SK-N-MC (cell line): ENCODE results near the gene DOCK10.

Source experiments
- EZH2 ChIP-seq: fragments of 200-600 bp; sonication (generic); IDR thresholded peaks from one replicate; pipeline ENCODE4 v1.6.1; 2017; ENCODE audit warnings: antibody characterized with exemption
- POLR2AphosphoS5 ChIP-seq: IDR thresholded peaks from 2 replicates; pipeline ENCODE4 v1.6.1; 2012; ENCODE audit warnings: mild to moderate bottlenecking, low read depth, low read length, borderline replicate concordance

GRCh38 chr2:225031599-225031998, 10.7 kb downstream of the DOCK10 start:
- TF ChIP-seq POLR2AphosphoS5 (no peak), EZH2 (no peak)
